K562 (cell line): ENCODE data around the gene ZFAND6. TPM values are rescaled to one million over a fixed set of nuclear protein-coding genes. Genes with fewer than 3 reads are reported as not detected.

Experiments
- ESRRB ChIP-seq: fragments of 250-450 bp; sonication (Bioruptor Pico); IDR thresholded peaks from 2 replicates; pipeline ENCODE4 v1.5.0; 2020; ENCODE audit warnings: mild to moderate bottlenecking, moderate library complexity, borderline replicate concordance
- FOXK1 ChIP-seq: sonication (generic); formaldehyde crosslinking; IDR thresholded peaks from 2 replicates; pipeline ENCODE4 v1.8.0; 2022; ENCODE audit warnings: missing genetic modification reagents, mild to moderate bottlenecking, borderline replicate concordance
- FOXP1 ChIP-seq: sonication (generic); formaldehyde crosslinking; IDR thresholded peaks from 2 replicates; pipeline ENCODE4 v1.8.0; 2022; ENCODE audit warnings: mild to moderate bottlenecking, missing genetic modification reagents
- REST ChIP-seq, 2 experiments: fragments of 450-650 bp; formaldehyde crosslinking in 1 of 2; IDR thresholded peaks; 2 replicates each; pipeline versions ENCODE4 v1.4.0 to v1.6.1; 2014 to 2020; ENCODE audit warnings: mild to moderate bottlenecking in 2 of 2, borderline replicate concordance in 1 of 2, low read depth in 1 of 2
- SFPQ ChIP-seq: fragments of 200-400 bp; formaldehyde crosslinking; IDR thresholded peaks from 2 replicates; pipeline ENCODE4 v1.6.1; 2017; ENCODE audit warnings: mild to moderate bottlenecking, low read depth, low read length, moderate library complexity
- SP2 ChIP-seq: IDR thresholded peaks from 2 replicates; pipeline ENCODE4 v1.6.1; 2011; ENCODE audit warnings: mild to moderate bottlenecking, low read depth, low read length, moderate library complexity; ENCODE audit not compliant: poor library complexity, severe bottlenecking; ENCODE audit errors: extremely low read depth
- ZNF696 ChIP-seq: fragments of 250-450 bp; sonication (Bioruptor Pico); conservative IDR thresholded peaks from 2 replicates; pipeline ENCODE4 v1.4.0; 2020; ENCODE audit warnings: mild to moderate bottlenecking, moderate library complexity
- polyA plus RNA-seq, 8 experiments: library from polyadenylated mRNA; depleted of rRNA in 4 of 8; stranded (reverse) in 5 of 8; unstranded in 3 of 8; fragments of >200 nt; fragmentation: Nextera tagmentation in 2 of 8; fragmentation: Illumina TruSeq in 1 of 8; extraction: Ambion mirVana in 2 of 8; extraction: Trizol in 1 of 8; gene quantifications; 2 replicates each; pipeline versions ENCODE4 v1.2.1 to v1.2.3, GENCODE V29; 2011 to 2014; ENCODE audit warnings: inconsistent platforms in 1 of 8, missing spikeins in 1 of 8
- total RNA-seq, 7 experiments: library from RNA; depleted of rRNA in 6 of 7; stranded (reverse); fragments of >200 nt in 6 of 7; fragmentation: Illumina TruSeq in 2 of 7; extraction: Trizol in 2 of 7; gene quantifications; 2 replicates each; pipeline versions ENCODE4 v1.2.1 to v1.2.3, GENCODE V29; 2011 to 2021; ENCODE audit warnings: low replicate concordance in 1 of 7

The ZFAND6 gene
- total and polyA plus RNA-seq, 9 of the 15 experiments (the other 6 are each of a cell fraction or from before 2014, with no cell fraction given) = 53.9 to 206 (median 88.9) TPM

- TF ChIP-seq REST (IDR thresholded peaks at IDR 0.05; ENCODE audit: borderline replicate concordance) (no peak), REST (CRISPR knock-in tag; IDR thresholded peaks at IDR 0.05; ENCODE audit: low read depth) (no peak), SFPQ (no peak), ZNF696 (CRISPR knock-in tag) (no peak), SP2 (no peak), FOXP1 (CRISPR knock-in tag) (no peak), FOXK1 (CRISPR knock-in tag) (no peak), ESRRB (CRISPR knock-in tag) (no peak)
Observed at GRCh38 chr15:80157215-80157614, 97.7 kb downstream of the ZFAND6 start (continued).
